ENCODE data around the gene PNKP.
A peak's percentile ranks its signal among the peaks of the same experiment; 100 is the strongest.

Gene PNKP

DNA sequence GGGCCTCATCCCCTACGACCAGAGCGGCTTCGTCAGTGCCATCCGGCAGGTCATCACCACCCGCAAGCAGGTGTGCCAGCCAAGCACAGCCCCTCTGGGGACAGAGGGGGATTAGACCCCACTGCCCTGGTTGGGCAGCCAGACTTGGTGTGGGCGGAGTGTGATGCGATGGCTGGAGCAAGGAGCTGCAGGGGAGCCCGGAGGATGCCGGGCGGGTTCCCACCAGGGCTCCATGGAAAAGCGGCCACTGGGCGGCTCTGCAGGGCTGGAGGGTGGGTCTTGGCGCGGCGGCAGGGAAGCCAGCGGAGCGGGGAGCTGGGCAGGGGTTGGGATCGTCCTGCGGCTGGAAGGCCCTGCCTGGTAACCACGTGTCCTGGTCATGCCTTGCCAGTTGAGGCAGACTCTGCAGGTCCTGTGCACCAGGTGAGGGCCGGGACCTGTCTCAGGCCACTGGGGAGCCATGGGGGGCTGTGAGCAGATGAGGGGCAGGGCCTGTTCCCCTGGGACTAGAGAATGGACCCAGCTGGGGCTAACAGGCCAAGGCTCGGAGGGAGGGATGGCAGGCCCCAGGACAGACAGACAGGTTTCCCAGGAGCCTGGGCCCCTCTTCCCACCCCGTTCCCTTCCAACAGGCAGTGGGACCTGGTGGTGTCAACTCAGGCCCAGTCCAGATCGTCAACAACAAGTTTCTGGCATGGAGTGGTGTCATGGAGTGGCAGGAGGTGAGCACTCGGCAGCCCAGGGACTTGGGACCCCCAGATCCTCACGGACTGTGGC lies 10.1 kb downstream of the PNKP start:
- no peak for DNase-seq

DNA sequence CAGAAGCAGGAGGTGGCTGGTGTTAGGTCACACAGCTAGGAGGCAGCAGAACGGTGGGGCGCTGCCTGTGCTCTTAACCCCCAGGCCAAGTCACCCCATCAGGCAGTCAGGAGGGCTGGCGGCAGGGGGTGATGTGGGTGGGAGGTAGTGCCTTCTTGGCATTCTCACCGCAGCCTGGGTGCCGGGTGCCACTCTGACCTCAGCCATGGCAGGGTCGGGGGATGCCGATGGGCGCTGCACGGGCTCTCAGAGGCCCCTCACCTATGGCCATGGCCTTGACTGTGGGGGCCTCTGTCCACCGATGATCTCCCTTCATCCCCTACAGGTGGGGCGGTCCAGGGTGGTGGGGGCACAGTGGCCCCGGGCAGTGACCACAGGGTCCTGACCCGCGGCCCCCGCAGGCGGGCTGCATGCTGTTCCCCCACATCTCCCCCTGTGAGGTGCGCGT lies 10.8 kb downstream of the PNKP start:
- no peak for DNase-seq

DNA sequence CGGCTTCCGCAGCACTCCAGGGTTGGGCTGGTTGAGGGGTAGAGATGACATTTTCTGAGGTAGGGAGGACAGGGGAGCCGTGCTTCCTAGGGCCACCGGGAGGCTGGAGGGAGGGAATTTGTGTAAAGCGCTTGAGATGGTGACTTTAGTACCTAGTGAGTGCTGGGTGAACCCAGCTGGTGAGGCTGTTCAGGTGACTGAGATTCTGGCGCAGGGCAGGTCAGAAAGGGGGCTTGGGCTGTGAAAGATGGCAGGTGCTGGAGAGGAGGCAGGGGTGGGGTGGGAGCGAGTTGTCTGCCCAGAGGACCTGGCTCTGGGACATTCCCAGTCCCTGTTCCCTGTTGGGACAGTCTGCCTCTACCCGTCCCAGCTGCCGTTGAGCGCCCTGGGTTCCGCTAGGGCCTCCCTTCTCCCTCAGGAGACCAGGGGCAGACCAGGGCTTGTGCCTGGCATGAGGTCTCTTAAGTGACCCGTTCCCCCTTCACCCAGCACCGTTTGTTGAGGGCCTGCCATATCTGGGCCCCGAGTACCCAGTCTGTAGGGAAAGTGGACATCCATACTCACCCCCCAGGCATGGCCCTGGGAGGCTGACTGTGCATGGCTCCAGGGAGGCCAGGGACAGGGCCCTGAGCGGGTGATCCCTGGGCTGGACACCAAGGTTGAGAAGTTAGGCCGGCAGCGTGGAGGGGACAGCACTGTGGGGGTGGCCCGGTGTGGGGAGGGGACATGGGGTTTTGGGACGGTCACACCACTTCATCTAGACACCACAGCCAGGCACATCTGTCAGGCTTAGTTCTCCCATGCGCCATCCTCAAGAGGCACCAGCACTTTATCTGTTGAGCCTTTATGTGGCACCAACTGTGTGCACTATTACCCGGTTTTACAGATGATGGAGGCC lies 11.5 kb downstream of the PNKP start:
- no peak for DNase-seq

DNA sequence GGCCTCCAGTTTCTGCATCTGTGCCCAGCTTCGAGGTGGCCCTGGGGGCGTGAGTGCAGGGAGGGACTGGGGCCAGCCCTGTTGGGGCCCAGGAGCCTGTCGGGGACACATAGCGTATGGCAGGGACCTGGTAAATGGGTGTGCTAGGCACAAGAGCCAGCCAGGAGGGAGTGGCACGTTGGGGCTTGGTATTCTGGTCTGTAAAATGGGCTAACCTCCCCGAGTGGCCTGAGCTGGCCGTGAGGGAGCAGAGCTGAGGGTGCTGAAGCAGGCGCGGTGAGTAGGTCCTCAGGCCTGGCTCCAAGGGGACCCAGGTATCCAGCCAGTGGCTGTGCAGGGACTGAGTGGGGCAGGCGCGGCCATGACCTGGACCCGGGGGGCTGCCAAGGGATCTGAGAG lies 12.1 kb downstream of the PNKP start:
- DNase-seq: no peak

DNA sequence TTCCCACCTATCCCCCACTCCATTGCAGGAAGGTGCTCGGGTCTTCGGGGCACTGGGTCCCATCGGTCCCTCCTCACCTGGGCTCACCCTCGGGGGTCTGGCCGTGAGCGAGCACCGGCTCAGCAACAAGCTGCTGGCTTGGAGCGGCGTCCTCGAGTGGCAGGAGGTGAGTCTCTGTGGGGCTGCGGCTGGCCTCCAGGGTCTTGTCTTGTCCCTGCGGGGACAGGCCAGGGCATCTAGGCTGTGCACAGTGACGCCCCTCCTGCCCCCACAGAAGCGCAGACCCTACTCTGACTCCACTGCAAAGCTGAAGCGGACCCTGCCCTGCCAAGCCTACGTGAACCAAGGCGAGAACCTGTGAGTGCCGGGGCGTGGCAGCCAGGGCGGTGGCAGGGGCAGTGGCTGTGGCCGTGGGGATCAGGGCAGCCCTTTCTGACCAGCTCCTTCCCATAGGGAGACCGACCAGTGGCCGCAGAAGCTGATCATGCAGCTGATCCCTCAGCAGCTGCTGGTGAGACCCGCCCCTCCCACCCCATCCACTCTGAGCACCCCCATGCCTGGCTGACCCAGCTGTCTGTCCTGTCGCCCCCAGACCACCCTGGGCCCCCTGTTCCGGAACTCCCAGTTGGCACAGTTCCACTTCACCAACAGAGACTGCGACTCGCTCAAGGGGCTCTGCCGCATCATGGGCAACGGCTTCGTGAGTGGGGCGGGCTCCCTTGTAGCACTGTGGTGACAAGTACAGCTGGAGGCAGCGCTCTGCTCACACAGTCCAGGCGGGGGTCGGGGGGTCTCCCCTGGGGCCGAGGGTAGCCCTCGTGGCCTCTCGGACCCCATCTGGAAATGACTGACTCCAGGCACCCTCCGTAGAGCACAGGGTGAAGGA lies 12.8 kb downstream of the PNKP start:
- no peak for DNase-seq

DNA sequence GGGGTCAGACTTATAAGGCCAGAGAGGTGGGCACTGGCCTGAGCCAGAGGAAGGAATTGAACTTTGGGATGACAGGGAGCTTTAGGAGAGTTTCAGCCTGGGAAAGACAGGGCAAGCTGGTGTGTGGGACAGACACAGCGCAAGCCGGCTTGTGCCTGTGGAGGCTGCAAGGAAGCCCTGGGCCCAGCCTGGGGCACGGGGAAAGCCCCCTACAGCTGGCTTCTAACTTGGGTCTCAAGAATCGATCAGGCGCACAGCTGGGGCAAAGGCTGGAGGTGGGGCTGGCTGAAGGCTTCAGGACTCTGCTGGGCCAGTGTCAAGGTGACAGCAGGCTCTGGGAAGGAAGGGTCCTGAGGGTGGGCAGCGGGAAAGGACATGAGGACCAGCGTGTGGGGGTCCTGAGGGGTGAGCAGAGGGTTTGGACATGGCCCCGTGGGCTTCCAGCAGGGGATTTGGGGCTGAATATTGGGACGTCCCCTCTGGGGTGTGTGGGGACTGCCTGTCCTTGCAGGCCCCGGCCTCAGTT lies 13.5 kb downstream of the PNKP start:
- no peak for DNase-seq

DNA sequence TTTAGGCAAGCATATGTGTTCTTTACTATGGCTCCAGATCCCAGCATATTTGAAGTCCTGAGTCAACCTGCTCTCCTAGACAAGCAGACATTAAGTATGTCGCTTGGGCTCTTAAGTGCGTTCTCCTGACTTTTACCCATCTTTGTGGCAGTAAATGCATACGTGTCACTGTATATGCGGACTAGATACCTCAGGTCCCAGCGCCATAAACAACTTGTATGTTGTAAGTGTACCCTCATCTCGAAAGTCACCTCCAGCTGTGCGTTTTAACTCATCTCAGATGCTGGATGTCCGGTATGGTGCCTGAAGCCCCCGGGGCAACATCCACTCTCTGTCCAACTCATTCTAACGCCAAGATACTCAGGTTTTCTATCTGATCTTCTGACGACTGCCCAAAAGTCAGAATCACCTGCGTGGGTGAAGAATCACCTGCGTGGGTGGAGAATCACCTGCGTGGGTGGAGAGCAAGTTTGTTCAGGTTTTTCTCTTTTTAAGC lies 14.7 kb downstream of the PNKP start:
- DNase-seq: no peak

DNA sequence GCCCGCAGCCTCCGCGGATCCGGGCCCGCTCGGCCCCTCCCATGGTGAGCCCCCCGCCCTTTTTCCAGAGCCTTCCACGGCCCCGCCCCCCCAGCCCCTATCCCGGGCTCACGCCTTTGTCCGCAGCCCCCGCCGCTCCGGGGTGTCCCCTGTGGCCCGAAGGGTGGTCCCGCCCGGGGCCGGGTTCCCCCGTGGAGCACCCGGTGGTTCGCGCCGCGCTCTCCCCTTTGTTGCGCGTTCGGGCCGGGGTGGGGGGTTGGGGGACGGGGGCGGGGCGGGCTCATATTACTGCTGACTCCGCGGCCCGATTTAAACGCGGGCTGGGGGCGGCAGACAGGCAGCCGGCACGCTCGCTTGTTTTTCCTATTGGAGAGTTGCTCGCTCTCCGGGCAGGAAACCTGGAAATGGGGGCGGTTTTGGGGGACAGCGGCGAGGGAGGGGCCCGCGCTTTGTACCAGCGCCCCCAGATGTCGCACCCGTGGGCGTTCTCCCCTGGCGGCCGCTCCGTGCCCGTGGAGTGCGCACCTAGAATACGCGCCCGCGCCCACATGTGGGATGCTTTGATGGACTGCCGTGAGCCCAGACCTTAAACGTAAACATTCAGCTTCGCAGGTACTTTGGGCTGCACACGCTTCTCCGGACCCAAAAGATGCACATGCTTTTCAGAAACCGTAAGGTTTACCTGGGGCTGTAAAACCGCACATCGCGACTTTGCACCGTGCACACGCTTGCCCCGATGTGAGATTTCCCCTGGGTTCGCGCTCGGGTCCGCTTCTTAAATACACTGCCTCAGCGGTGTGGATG lies 15.7 kb downstream of the PNKP start:
- DNase-seq: peak; percentile 69

DNA sequence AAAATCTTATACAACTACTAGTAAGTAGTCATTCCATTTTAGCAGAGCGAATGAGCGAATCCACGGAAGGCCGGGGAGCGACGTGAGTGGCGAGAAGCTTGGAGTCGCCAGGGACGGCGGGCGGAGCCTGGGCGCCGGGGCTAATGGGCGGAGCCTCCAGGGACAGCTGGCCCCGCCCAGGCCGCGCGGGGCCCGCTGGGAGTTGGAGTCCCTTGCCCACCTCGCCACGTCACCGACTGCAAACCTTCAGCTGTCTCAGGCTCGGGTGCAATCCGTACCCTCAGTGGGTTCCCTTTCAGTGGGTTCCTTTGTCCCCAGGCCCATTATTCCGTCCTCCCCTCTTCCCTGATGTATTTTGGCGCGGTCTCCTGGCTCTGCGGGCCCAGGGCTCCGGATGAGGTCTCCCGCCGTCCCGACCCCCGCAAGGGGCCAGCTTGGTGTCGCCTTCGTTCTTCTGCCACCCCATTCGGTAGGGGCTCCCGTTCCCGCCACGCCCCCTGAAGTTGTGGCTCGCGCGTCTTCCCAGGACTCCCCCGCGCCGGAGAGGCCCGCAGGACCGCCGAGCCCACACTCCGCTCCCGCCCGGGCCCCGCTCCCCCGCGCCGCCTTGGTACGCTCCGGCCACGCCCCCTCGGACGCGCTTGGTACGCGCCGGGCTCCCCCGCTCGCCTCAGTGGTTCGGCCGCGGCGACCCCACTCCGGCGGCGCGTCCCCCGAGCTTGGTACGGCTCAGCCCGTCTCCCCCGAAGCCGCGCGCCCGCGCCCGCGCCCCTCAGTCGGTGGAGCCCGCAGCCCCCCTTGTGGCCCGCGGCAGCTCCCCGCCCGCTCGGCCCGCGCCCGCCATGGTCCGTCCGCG lies 16.7 kb downstream of the PNKP start, which contains the start of gene PTOV1:
PTOV1 (plus strand) TSS at position 673 of the 856 bp plus-strand sequence.
- DNase-seq: peak; percentile 95

DNA sequence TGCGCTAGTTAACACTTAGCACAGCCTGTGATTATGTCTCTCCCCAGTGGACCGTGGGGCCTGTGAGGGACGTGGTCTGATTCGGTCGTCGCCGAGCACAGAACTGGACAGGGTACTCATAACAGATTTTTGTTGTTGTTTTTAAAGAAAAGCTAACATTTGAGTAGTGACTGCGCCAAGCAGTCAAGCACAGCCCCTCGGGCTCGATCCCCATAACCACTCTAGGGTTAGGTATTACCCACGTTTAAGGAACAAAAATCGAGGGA lies 17.2 kb downstream of the PNKP start:
- DNase-seq: peak; percentile 37

DNA sequence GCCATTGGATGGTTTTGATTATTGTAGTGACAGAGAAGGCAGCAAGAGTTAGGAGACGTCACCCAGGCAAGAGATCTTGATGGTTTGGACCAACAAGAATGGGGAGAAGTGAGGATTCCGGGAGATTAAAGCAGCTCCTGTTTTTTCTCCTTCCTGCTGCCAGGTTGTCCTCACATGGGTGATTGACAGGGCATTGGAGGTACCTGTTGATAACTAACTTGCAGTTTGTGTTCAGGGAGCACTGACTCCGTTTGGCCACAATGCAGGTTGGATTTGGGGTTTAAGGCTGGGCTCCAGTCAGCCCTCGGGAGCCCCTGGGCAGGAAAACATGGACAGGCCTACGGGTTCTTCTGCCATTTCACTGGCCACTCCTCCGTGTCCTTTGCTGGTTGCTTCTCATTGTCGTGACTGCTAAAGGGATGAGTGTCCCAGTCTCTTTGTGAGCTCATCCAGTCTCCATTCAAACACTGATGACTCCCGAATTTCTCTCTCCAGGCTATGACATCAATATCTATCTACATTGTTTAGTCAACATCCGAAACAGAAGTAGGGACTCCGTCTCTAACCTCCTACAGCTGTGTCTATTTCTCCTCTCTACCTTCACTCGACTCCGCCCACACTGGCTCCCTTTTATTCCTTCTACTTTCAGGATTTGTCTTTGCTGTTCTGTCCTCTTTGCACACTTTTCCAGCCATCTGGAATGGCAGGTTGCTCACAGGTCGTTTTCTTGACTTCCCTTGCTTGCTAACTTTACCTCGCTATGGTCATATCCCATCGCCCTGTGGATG lies 17.7 kb downstream of the PNKP start:
- DNase-seq: peak; percentile 36

DNA sequence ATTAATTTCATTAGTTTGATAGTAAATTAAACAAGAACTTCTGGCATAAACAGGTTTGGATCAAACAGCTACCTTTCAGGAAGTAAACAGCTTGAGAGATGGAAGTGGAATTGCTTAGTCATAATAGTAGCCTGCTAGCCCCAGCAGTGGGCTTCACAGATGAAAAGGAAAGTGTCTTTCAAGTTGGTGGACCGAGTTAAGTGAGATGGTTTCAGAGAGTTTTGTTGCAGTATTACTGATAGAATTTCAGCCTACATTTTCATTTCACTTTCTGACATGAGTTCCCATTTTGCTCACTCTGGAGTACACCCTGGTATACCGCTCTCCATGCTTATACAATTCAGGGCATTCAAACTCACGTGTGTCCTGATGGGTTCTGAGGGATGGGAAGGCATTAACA lies 18.4 kb downstream of the PNKP start:
- no peak for DNase-seq

DNA sequence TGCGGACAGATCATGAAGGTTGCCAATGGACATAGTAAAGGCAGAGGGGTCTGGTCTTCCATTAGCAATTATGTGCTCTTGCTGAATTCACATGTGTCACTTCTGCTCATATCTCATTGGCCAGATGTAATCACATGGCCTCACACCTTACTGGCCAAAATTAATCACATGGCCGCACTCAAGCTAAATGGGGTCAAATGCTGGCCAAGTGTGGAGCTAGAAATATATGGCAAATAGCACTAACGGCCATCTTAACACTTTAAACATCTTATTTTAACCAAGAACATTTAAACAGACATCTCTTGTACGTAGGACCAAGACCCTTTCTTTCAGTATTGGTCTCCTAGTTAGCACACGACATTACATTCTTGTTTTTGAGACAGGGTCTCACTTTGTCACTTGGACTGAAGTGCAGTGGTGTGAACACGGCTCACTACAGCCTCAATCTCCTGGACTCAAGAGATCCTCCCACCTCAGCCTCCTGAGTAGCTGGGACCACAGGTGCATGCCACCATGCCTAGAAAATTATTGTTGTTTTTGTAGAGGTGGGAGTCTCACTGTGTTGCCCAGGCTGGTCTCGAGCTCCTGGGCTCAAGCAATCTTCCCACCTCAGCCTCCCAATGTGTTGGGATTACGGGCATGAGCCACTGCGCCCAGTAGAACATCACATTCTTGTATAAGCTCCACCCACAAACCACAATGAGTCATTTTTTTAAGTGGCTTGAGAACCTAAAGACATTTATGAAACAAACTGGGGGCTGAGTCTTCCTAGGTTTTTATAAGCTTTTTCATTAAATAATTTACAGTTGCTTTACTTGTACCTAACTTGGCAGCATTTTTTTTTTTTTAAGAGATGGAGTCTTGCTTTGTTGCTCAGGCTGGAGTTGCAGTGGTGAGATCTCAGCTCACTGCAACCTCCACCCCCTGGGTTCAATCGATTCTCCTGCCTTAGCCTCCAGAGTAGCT lies 19.4 kb downstream of the PNKP start:
- DNase-seq: no peak

DNA sequence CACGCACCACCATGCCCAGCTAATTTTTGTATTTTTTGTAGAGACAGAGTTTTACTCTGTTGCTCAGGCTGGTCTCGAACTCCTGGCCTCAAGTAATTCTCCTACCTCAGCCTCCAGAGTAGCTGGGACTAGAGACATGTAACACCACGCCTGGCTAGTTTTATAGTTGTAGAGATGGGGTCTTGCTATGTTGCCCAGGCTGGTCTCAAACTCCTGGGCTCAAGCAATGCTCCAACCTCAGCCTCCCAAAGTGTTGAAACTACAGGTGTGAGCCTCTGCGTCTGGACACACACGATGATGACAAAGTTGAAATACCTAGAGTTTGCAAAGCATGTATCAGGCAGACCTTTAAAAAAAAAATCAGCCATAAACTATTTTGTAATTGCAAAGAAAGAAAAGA lies 21.0 kb downstream of the PNKP start:
- DNase-seq: no peak

DNA sequence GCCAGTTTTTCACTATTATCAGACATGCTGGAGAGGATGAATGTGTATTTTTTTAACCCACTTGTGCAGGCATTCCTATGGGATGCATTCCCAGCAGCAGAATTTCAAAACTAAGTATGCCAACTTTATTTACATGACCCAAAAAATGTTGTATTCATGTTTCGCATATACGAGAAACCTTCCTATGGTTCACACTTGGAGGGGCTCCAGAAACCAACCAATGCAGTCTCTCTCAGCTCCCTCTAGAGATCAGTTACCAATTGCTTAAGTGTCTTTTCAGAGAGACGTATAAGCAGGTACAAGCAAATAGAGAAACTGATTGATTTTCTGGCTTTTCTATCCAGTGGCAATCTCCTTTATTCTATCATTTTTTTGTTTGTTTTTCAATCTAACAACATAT lies 22.0 kb downstream of the PNKP start:
- DNase-seq: no peak

DNA sequence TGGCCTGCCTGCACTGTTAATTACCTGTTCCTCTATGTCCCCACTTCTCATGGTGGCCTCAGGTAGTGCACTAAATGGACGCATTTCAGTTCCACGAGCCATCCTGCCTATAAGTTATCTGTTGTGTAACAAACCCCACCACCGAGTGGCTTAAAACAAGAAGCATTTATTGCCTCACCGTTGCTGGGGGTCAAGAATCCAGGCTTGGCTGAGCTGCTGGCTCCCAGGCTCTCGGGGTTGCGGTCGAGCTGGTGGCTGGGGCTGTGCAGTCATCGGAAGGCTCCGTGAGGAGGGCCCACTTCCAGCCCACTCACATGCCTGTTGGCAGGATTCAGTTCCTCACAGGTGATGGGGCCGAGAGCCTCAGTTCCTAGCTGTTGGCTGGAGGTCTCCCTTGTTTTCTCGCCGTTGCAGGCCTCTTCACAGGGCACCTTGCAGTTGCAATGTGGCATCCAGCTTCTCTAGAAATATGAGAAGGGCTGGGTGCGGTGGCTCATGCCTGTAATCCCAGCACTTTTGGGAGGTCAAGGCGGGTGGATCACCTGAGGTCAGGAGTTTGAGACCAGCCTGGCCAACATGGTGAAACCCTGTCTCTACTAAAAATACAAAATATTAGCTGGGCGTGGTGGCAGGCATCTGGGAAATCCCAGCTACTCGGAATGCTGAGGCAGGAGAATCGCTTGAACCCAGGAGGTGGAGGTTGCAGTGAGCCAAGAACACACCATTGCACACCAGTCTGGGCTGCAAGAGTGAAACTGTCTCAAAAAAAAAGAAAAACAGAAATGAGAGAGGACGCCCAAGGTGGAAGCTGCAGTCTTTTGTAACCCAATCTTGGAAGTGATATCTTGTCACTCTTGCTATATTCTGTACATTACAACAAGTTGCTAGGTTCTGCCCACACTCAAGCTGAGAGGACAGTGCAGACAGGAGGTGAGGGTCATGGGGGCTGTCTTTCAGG lies 23.0 kb downstream of the PNKP start:
- DNase-seq: no peak

DNA sequence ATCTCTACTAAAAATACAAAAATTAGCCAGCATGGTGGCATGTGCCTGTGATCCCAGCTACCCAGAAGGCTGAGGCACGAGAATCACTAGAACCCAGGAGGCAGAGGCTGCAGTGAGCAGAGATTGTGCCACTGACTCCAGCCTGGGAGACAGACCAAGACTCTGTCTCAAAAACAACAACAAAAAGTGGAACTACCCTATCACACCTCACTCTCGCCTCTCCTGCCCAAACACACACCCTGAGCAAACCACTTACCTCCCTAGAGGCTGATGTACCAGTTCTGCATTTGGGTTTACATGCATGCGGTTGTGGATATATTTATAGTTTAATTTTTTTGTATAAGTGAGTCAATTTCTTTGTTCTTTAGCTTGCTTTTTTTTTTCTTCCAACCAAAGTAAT lies 24.1 kb downstream of the PNKP start:
- no peak for DNase-seq
